Stimulated activated CD8-positive, alpha-beta memory T cell treated with anti-CD3 and anti-CD28 coated beads, Interleukin-4, amount 100 ng/mL, for 24 hours (primary cell): ENCODE data around the gene AMOTL2.

ENCODE experiments used
- DNase-seq: peaks from one replicate; pipeline ENCODE4 v3.0.0-alpha.2; 2020; ENCODE audit warnings: low read depth

Gene AMOTL2

DNA sequence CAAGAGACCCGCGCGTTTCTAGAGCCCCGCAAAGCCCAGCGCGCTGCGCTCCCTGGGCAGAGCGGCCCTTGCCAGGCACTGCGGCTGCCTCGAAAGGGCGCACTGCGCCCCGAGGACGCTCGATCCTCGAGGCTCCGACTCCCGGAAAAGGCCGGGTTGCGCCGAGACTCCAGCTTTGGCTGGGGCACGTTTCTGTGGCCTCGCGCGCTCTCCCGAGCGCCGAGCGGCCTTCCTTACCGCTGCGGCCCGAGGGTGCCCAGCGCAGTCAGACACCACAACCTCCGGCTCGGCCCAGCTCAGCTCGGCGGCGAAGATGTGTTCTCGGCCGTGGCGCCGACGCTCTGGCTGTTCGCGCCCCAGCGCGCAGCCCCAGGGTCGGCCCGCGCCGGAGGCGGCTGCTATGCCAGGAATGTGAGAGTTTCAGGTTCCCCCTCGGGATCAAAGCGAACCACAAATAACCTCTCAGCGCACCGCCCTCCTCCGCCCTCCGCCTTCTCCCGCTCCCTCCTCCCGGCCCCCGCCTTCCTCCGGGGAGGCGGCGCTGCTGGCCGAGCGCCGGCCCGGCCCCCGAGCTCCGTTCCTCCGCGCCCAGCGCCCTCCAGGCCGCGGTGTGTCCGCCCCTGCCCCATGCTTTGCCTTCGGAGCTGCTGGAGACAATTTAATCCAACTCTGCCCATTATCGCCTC is at the start of gene AMOTL2:
Gene AMOTL2 (minus strand): TSS at position 343 of the 686 bp plus-strand sequence. CDS start 3,014 bp downstream, outside the sequence.
- DNase-seq = no peak

DNA sequence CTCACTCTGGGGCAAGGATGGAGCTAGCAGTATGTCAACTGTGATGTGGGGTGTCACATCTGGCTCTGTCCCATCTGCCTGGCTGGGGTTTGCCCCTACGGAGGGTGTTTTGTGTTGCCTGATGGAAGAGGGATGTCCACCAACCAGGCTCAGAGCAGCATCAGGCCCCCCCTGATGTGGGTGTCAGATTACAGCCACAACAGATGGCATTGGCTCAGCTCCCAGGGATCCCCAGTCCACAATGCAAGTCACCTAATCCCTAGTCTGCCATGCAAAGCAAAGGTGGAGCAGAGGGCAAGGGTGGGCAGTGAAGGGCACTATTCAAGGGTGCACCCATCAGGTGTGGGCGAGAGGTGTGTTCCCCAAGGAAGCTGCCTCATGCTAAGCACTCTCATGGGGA is 48.9 kb upstream of the AMOTL2 start:
- no peak for DNase-seq

DNA sequence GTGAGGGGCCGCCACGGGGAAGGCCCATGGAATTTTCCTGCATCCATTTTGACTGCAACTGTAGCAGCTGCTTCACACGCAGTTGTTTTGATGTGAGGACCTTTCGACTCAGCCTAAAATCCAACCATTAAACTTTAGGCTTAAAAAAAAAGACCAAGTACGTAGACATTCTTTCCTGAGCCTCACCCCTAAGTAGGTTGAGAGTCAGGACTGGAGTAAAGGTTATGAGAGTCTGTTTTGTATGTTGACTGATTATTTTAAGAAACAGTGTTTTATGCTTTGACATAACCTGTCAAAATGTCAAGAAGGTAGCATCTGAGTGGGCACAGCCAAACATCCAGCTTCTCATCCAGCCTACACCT is 45.7 kb upstream of the AMOTL2 start:
- no peak for DNase-seq

DNA sequence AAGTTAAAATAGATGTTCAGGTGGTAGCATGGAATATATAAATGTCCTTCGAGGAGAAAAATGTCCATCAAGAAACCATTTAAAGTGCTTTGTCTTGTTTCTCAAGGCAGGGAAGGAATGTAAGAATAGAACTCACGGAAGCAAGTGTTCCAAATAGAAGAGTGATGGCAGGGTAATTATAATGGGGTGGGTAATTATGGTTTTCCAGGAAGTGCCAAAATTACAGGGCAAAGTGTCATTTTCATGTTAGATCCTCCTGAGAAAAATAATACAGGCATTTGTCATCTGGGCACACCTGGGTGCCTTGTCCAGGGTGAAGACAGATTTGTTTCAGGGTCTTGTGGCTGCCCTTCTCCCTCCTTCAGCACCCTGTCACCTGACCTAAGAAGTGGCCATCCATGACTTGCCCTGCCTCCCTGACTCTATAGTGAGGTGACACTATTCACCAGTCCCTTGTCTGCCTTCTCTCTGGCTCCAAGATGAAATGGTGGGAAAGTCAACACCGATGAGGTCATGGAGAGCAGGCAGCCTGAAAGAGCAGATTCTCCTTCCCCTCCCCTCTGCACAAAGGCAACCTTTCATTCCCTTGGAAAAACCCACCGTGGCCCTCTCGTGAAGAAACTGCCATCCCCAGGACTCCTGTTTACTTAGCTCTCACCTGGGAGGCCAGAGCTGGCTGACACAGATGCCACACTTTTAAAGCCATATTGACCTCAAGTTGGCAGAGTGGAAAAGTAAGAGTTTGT is 45.1 kb upstream of the AMOTL2 start:
- no peak for DNase-seq

DNA sequence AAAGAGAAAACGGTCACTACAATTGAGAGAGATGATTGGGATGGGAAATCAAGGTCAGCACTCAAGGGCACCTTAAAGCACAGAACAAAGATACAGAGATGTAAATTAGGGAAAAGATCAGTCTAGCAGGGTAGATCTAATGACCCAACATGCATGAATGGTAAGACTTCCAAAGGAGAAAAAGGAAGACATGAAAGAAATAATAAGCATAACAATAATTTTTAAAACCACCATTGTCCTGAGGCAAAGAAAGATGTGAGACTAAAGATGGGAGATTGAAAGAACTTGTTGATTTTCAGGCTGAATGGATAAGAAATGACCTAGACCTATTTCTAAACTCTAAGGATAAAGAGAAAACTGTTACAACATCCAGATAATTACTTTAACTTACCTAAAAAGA is 34.8 kb upstream of the AMOTL2 start:
- DNase-seq = no peak

DNA sequence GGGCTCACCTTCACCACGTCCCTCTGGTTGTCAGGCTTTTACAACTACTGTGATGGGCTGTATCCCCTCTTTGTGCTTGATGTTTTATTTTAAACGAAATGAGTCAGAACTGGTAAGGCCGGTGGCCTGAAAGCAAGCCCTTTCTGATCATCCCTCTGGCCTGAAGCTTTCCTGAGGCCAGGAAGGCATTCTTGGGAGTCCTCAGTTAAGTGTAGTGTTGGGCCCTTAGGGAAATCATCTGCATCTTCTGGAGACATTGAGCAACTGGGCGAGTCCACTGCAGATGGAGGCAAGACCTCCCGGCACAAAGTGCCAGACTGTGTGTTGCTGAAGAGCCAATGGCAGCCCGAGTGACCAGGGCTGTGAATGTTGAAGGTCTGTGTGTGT is 33.0 kb upstream of the AMOTL2 start:
- DNase-seq = no peak

DNA sequence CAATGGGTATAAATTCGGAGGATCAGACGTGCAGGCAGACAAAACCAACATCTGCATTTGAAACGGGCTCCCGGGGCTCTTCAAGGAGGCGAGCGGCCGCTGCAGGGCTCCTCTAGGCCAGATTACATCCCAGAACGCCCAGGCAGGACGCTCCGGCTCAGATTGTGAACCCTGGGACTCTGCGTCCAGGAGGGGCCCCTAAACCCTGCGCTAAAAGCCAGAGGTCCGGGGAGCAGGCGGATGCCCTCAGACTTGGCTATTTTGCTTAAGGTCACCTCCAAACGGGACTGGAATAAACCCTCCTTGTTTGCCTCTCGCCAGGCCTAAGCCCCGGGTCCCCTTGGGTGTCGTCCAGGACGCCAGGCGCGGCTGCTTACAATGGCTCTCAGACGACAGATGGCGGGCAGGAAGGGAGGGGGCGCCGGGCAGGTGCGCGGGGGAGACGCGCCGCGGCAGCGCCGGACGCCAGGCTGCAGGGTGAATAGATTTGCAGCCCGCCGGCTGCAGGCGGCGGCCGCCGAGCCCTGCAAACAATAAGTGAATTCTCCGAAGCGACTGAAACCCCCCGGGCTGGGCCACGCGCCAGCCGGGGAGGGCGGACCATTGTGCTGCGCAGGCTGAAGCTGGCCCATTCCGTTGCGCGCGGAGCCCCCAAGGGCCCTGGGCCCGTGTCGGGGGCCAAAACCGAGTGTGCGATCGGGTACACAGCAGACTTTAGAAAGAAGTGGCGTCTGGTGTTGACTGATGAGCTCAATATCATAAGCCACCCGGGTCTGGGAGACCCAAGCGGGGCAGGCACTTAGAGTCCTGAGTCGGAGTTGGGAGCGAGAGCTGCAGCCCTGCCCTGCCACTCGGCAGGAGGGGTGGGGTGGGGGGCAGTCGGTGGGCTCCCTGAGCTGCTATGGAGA is 32.3 kb upstream of the AMOTL2 start:
- DNase-seq = no peak

DNA sequence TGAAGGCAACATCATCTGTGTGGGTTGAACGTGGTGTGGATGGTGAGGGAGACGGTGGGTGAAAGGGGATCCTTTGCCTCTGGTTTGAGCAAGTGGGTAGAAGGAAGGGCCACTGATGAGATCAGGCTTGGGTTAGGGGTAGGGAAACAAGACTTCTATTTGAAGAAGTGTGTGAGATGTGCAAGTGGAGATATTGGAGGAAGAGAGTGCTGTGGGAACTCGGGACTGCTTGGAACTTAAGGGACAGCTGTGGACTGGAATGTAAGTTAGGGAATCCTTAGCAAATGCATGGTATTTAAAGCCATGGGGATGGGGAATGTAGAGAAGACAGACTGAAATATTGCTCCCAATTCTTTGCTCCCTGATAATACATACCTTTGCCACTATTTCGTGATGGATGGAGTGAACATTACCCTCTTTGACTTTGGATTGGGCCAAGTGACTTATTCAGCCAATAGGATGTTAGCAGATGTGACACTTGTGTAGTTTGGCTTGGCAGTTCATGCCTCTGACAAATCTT is 30.2 kb upstream of the AMOTL2 start:
- no peak for DNase-seq

DNA sequence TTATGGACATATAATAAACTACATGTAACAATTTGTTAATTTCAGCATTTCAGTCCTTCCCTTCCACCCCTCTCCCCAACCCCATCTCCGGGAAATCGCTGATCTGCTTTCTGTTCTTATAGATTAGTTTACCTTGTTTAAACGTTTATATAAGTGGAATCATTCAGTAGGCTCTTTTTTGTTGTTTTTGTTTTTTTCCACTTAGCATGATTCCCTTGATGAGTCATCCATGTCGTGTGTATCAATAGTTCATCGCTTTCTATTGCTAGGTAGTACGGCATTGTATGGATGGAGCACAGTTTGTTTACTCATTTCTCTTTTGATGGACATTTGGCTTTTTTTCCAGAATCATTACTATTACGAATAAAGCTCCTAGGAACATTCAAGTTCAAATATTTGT is 23.5 kb upstream of the AMOTL2 start:
- DNase-seq = no peak

DNA sequence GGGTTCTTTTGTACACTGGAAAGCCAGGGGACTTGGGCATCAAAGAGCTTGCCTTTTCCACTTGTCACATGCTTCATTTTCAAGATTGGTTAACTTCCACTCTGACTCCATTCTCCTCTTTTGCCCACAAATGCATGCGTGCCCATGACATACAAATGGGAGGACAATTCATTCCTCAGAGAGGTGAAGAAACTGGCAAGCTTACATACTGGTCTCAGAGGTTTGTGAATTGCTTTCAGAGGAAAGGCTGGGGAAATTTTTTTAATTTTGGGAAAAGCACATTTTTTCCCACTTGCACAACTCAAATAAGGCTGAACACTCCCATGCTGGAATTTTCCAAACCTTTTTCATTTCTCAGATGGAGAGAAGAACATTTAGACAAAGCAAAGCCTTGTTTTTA is 20.9 kb upstream of the AMOTL2 start:
- DNase-seq = no peak

DNA sequence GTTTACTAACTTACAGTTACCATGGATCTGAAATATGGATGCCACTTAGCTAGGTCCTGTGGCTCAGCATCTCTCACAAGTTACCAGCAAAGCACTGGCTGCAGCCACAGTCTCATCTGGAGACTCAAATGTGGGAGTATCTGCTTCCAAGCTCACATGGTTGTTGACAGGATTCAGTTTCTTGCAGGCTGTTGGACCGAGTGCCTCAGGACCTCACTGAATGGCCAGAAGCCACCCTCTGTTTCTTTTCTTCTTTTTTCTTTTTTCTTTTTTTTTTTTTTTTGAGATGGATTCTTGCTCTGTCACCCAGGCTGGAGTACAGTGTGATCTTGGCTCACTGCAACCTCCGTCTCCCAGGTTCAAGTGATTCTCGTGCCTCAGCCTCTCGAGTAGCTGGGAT is 20.1 kb upstream of the AMOTL2 start:
- DNase-seq = no peak

DNA sequence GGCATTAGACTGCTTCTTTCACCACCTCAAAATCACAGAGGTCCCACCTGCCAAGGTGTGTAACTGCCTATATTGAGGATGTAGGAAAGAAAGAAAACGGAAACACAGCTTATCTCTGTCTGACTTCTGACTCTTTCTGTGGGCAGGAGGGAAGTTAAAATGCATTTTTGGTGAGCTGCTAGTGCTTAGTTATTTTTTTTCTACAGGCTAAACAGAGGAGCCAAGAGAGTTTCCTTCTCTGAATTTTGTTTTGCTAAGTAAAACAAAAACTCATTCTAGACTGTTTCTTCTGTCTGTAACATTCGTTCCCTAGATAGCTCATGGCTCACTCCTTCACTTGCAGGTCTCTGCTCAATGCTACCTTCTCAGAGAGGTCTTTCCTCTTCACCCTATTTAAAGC is 18.8 kb upstream of the AMOTL2 start:
- no peak for DNase-seq

DNA sequence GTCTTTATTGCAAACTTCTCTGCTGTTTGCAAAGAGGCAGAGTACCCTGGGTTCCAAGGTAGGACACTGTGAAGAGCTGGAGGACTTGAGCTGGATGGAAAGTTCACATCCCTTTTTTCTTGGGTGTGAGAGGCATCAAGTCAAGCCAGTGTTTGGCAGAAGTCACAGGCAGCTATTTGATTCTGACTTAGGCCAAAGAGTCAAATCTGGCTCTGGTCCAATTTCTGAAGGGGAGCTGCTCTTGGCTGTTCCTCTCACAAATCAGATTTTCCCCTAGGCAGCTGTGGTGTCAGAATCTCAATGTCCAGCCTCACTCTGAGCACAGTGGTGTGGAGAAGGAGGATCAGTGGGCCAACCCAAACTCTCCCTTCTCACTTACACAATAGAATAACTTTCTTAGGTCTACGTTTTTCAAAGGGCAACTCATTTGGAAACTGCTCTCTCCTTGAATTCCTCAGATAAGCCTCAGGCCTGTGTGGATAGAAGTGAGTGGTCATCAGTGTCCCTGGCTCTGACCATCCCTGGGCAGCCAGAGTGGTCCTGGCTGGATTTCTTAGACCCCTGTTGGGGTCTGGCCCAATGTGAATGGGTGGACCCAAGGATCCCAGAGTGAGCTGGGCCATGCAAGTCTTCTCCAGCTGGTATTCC is 18.2 kb upstream of the AMOTL2 start:
- no peak for DNase-seq

DNA sequence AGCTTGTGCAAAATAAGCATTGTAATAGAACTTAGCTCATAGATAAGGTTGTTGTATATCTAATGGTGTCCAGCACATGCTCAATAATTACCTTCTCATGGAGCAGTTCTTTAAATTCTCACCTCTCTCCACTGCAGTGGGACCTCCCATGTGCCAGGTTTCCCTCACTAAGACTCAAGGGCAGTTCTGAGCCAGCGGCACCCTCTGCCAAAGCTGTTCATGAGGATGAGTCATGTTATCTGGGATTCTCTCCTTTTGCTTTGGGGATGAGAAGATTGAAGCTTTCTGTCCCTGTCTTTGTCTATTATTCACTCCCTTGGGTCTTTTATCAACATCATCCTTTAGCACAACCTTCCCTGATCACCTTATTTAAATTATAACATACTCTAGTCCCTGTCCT is 15.6 kb upstream of the AMOTL2 start:
- DNase-seq = no peak

DNA sequence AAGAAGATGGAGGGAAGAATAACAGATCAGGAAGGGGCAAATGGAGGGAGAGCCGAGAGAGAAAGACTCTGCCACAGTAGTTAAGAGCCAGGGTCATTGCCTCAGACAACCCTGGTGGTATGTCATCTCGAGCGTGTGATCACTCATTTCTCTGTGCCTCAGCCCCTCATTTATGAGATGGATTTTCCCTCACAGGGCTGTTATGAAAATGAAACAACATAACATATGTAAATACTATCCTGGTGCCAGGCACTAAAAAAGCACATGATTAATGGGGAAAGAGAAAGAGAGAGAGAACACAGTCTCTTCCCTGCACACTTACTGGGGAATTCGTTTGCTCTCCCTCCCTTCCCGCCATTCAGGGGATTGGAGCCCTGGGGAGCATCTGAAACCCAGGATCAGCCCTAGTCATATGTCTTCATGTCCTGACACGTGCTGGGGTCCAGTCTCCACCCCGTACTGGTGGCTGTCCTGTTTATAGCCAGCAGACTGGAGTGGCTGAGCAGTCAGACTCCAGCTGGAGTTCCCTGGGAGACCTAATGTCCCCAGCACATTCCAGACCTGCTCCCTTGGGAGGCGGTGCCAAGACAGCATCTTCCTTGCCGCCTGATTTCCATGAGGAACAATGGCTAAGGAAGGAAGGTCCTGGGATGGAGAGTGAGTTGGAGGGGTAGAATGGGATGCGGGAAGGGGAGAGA is 14.7 kb upstream of the AMOTL2 start:
- no peak for DNase-seq

DNA sequence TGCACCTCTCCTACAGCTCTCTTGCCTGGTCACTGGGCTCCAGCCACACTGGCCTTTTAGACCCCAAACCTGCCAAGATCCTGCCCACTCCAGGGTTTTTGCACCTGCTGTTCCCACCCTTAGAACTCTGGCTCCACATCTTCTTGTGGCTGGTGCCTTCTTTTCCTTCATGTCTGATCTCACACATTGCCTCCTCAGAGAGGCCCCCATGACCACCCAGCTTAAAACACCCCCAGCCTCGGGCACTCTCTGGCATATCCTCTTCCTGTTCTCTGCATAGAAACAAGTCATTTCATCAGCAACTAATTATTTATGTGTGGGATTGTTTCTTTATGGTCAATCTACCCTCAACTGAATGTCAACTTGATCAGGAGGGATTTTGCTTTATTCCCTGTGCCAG is 14.0 kb upstream of the AMOTL2 start:
- no peak for DNase-seq

DNA sequence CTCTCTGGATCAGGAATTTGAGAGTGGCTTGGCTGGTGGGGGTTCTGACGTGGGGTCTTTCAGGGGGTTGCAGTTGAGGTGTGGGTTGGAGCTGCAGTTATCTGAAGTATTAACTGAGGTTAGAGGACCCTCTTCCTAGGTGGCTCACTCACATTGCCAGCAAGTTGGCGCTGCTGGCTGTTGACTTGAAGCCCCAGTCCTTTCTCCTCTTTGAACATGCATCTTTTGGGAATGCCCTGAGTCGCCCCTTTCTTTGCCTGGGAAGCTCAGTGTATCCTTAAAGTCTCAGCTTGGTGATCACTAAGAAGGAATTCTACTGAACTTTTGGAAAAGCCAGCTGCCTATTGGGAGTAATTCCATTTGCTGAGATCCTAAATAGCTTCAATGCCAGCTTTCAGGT is 13.0 kb upstream of the AMOTL2 start:
- no peak for DNase-seq

DNA sequence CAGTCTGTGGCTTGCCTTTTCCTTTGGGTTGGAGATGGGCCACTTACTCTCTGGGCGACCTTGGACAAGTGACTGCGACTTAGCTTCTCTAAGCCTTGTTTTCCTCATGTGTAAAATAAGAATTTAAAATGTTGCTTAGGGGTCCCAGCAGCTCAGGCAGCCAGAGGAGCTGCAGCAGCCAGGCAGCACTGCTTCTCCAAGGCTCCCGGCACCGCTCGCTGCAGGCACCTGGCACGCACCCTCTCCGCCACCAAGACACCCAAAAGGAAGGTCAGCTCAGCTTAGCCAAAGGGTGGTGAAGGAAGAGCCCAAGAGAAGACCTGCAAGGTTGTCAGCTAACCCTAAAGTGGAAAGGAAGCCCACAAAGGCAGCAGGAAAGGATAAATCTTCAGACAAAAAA is 10.7 kb upstream of the AMOTL2 start:
- no peak for DNase-seq

DNA sequence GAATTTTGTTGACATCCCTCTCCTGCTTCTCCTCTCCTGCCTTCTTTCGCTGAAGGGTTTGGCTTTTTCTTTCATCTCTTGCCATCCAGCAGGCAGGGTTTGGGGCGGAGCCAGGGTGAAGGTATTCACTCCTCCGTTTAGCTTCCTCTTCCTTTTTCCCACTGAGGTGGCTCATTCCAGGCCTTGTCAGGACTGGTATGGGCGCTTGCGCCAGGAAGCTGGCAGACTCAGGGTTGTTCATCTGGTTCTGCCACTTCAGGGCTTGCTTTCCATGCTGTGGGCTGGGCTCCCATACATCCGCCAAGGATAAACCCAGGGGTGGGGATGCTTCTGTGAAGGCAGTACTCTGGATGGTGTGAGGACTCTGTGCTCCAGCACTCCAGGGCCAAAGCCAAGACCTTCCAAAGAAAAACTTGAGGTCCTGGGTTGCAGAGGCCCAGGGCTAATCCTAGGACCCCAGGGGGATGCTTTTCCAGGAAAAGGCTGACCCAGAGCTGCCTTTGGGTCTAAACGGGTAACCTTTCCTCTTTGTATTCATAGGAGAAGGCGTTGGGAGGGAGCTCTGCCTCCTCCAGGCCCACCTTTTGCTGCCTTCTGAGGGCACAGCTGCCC is 7.7 kb upstream of the AMOTL2 start:
- DNase-seq = no peak

DNA sequence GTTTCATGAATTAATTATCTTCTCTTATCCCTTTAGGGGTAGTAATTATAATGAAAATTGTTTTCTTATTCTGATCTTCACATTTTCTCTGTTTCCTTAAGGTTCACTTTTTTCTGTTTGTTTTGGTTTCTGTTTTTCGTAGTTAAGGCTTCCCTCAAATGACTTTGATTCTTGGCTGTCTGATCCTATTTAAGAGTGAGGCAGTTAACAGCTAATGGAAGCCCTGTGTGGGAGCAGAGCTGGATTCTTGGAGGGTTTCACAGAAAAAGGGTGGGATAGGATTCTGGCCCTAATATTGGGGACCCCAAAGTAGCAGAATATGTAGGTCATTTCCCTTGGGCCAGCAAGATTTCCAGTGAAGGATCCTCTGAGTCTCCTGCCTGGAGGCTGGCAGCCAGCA is 6.8 kb upstream of the AMOTL2 start:
- DNase-seq = no peak

DNA sequence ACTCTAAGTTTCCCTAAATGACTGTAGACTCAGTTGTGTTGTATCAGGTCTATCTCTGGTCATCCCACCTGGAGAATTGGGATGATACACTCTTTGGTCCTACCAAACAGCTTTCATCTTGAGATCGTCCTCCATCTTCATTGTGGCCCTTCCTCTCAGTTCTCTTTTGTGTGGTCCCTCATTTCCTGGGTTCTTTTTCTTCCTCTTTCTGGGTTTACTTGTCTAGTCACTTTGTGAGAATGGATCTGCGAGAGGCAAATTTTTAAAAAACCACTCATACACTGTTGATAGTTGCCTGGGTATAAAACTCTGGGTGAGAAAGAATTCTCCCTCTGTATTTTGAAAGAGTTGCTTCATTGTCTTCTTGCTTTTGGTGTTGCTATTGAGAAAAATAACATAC is 6.0 kb upstream of the AMOTL2 start:
- no peak for DNase-seq
